B cell (primary cell): ENCODE data around the gene TK2. TPM values are rescaled to one million over a fixed set of nuclear protein-coding genes. Genes with fewer than 3 reads are reported as not detected.

Experiments
- ATAC-seq: fragments of 200-7000 bp; cut with Tn5 transposase; one replicate; pipeline ENCODE4 v1.10.0; 2021; ENCODE audit warnings: low read depth, mild to moderate bottlenecking, moderate number of reproducible peaks, moderate library complexity
- CTCF ChIA-PET: fragments of 350-600 bp; sonication (Branson Sonifier 250); formaldehyde crosslinking; loops from one replicate; lab custom pipeline; 2021; ENCODE audit warnings: antibody characterized with exemption, inconsistent platforms; lab: Charles Lee
- POLR2A ChIA-PET: fragments of 350-600 bp; sonication (Branson Sonifier 250); formaldehyde crosslinking; loops from one replicate; lab custom pipeline; 2021; ENCODE audit warnings: antibody characterized with exemption; lab: Charles Lee
- DNase-seq: peaks from one replicate; pipeline ENCODE4 v3.0.0; 2013
- H2AFZ ChIP-seq: 2 replicates; pipeline ENCODE4 v1.6.1; 2012; ENCODE audit warnings: mild to moderate bottlenecking, low read depth, low read length; ENCODE audit not compliant: insufficient read depth, poor library complexity, severe bottlenecking
- H3K27ac ChIP-seq, 2 donors: 1 replicate in 1 of 2; 2 replicates in 1 of 2; pipeline ENCODE4 v1.5.1; 2012 to 2013; ENCODE audit warnings: low read length in 2 of 2, mild to moderate bottlenecking in 2 of 2, moderate library complexity in 1 of 2
- H3K27me3 ChIP-seq, 4 experiments: fragments of 200-600 bp in 1 of 4; sonication (generic) in 1 of 4; replicated peaks in 1 of 4; 1 replicate in 2 of 4; 2 replicates in 2 of 4; pipeline versions ENCODE4 v1.6.1 to v1.7.0; 2013 to 2016; ENCODE audit warnings: low read length in 3 of 4, mild to moderate bottlenecking in 2 of 4, mixed read lengths in 1 of 4, moderate library complexity in 1 of 4; ENCODE audit not compliant: insufficient read depth in 4 of 4, control insufficient read depth in 3 of 4; ENCODE audit errors: control extremely low read depth in 1 of 4
- H3K36me3 ChIP-seq, 2 experiments: replicated peaks in 1 of 2; 1 replicate in 1 of 2; 2 replicates in 1 of 2; pipeline versions ENCODE4 v1.6.1 to v1.7.1; 2013; ENCODE audit warnings: low read length in 1 of 2; ENCODE audit not compliant: insufficient read depth in 2 of 2, control insufficient read depth in 1 of 2; ENCODE audit errors: control extremely low read depth in 1 of 2, extremely low read depth in 1 of 2
- H3K4me1 ChIP-seq, 2 donors: fragments of 200-600 bp in 1 of 2; sonication (generic) in 1 of 2; 1 replicate in 1 of 2; 2 replicates in 1 of 2; pipeline versions ENCODE4 v1.5.1 to v1.6.1; 2013 to 2017; ENCODE audit warnings: low read length in 2 of 2; ENCODE audit not compliant: control insufficient read depth in 2 of 2, insufficient read depth in 2 of 2
- H3K4me2 ChIP-seq: replicated peaks from 2 replicates; pipeline ENCODE3; 2012; ENCODE audit warnings: mild to moderate bottlenecking, low read depth, low read length; ENCODE audit not compliant: poor library complexity, severe bottlenecking
- H3K4me3 ChIP-seq, 5 experiments: fragments of 200-600 bp in 1 of 5; sonication (generic) in 1 of 5; 1 replicate in 3 of 5; 2 replicates in 2 of 5; pipeline versions ENCODE4 v1.5.1 to v1.7.0; 2011 to 2016; ENCODE audit warnings: low read length in 4 of 5, mild to moderate bottlenecking in 4 of 5, low read depth in 2 of 5, control low read depth in 1 of 5, moderate library complexity in 1 of 5; ENCODE audit not compliant: insufficient read depth in 1 of 5; ENCODE audit errors: control extremely low read depth in 1 of 5, extremely low read depth in 1 of 5
- H3K79me2 ChIP-seq: fragments of 200-600 bp; sonication (generic); one replicate; pipeline ENCODE4 v1.6.0; 2016; ENCODE audit warnings: low read length; ENCODE audit not compliant: control insufficient read depth, insufficient read depth
- H3K9ac ChIP-seq: fragments of 200-600 bp; sonication (generic); 2 replicates; pipeline ENCODE4 v1.6.1; 2017; ENCODE audit warnings: mild to moderate bottlenecking, low read length, moderate library complexity
- H3K9me3 ChIP-seq, 3 donors: one replicate each; pipeline versions ENCODE4 v1.6.1 to v1.7.1; 2013; ENCODE audit warnings: low read length in 2 of 3; ENCODE audit not compliant: control insufficient read depth in 2 of 3, insufficient read depth in 1 of 3; ENCODE audit errors: control extremely low read depth in 1 of 3
- H4K20me1 ChIP-seq: 2 replicates; pipeline ENCODE4 v1.6.0; 2012; ENCODE audit warnings: mild to moderate bottlenecking, low read length; ENCODE audit not compliant: insufficient read depth, control insufficient read depth, poor library complexity, severe bottlenecking
- H3K27ac Mint-ChIP-seq: one replicate; pipeline ENCODE4 v1.8.0; 2021; ENCODE audit warnings: mixed read lengths
- H3K27me3 Mint-ChIP-seq: one replicate; pipeline ENCODE4 v1.8.0; 2021; ENCODE audit warnings: mixed read lengths
- H3K4me1 Mint-ChIP-seq: one replicate; pipeline ENCODE4 v1.8.0; 2021; ENCODE audit warnings: mixed read lengths
- H3K4me3 Mint-ChIP-seq: one replicate; pipeline ENCODE4 v1.8.0; 2021; ENCODE audit warnings: mixed read lengths
- H3K9me3 Mint-ChIP-seq: one replicate; pipeline ENCODE4 v1.8.0; 2022; ENCODE audit warnings: mixed read lengths; ENCODE audit not compliant: insufficient read depth
- CTCF ChIP-seq: fragments of 200-600 bp; IDR thresholded peaks from one replicate; pipeline ENCODE4 v1.8.0; 2022; ENCODE audit warnings: antibody characterized with exemption, mild to moderate bottlenecking
- EZH2 ChIP-seq: IDR thresholded peaks from 2 replicates; pipeline ENCODE4 v1.6.1; 2012; ENCODE audit warnings: borderline replicate concordance, low read depth, mild to moderate bottlenecking, moderate library complexity, low read length; ENCODE audit not compliant: insufficient read depth, poor library complexity, severe bottlenecking
- WGBS: methylation state at CpG from one replicate; pipeline ENCODE4 v1.1.5; 2013; ENCODE audit warnings: missing lambda C conversion rate; ENCODE audit not compliant: insufficient coverage; 5-methylcytosine and 5-hydroxymethylcytosine counted together
- intact Hi-C: fragments of 100-400 bp; cut with micrococcal nuclease; formaldehyde crosslinking; loops from one replicate; pipeline ENCODE4 v1.10.0; 2022
- polyA plus RNA-seq: library from polyadenylated mRNA; depleted of rRNA; stranded (reverse); fragments of >200 nt; gene quantifications from 2 replicates; pipeline ENCODE4 v1.2.3, GENCODE V29; 2012
- total RNA-seq, 2 donors: library from RNA; stranded (reverse); fragments of 120-200 nt in 1 of 2; gene quantifications; 1 replicate in 1 of 2; 2 replicates in 1 of 2; pipeline versions ENCODE4 v1.2.3 to v1.2.4, GENCODE V29; 2013 to 2022

The TK2 gene
- total and polyA plus RNA-seq, 2 donors (not counting 1 experiment from before 2014, with no cell fraction given), result 2.9 to 9.7 TPM

- 97% methylated on average over 7 of the region's 8 CpGs for WGBS
- ChIA-PET POLR2A (no interaction called here), CTCF (interaction anchor here (1.1 to 2.0 kb wide), 4 partner anchors 8 to 91 kb away, joined by 3 to 8 read pairs (median 4); partner anchors contain the start of gene CMTM3)
- Mint-ChIP-seq H3K9me3 (no peaks in the 10 kb centered on the region), H3K4me1 (peaks cover 50% of the 10 kb centered on the region), H3K27ac (peak overlapping the region; percentile 37), H3K27me3 (peaks cover 3% of the 10 kb centered on the region), H3K4me3 (no peak overlapping the region)
- no peak overlapping the region for H3K27ac ChIP-seq
- peaks cover 6% of the 10 kb centered on the region for H3K79me2 ChIP-seq
- H3K4me3 ChIP-seq, result no peak overlapping the region
- intact Hi-C loops, result no loop called here
- no peak overlapping the region for H2AFZ ChIP-seq
- DNase-seq, result no peak
- peaks cover 28 to 42% of the 10 kb centered on the region in 2 donors for H3K4me1 ChIP-seq
- ATAC-seq, result no peak
- no peaks in the 10 kb centered on the region for H3K36me3 ChIP-seq
- peaks cover 12% of the 10 kb centered on the region for H4K20me1 ChIP-seq
- TF ChIP-seq CTCF (no peak), EZH2 (no peak)
- no peak overlapping the region for H3K4me2 ChIP-seq
- H3K27me3 ChIP-seq, result peaks cover 0 to 3% (median 0%) of the 10 kb centered on the region in 4 experiments
- H3K9ac ChIP-seq, result no peak overlapping the region
- no peaks in the 10 kb centered on the region for H3K9me3 ChIP-seq
Observed at GRCh38 chr16:66513111-66513723, 36.7 kb downstream of the TK2 start.
